HepG2 (cell line): ENCODE data around the gene PSMD4. TPM values are rescaled to one million over a fixed set of nuclear protein-coding genes. Genes with fewer than 3 reads are reported as not detected.

ENCODE experiments used
- ATAC-seq: fragments of 200-7000 bp; cut with Tn5 transposase; 3 replicates; pipeline ENCODE4 v1.9.1; 2020; ENCODE audit warnings: mild to moderate bottlenecking, moderate library complexity
- BruUV-seq: library from RNA; stranded (reverse); fragments of 400-500 nt; replicated peaks from 2 replicates; lab custom pipeline; 2021; lab: Mats Ljungman, UMichigan
- CTCF ChIA-PET: fragments of 300-600 bp; formaldehyde crosslinking; extraction: SDS; loops from one replicate; lab custom pipeline; 2021; ENCODE audit warnings: low total read pairs, inconsistent platforms, low intra/inter-chr PET ratio; lab: Yijun Ruan, JAX
- POLR2A ChIA-PET: fragments of 350-600 bp; sonication (Branson Sonifier 250); formaldehyde crosslinking; loops from one replicate; lab custom pipeline; 2020; ENCODE audit warnings: antibody characterized with exemption, inconsistent platforms; lab: Yijun Ruan, JAX
- DNase-seq: peaks from one replicate; pipeline ENCODE4 v3.0.0-alpha.2; 2015; ENCODE audit warnings: low spot score
- FAIRE-seq: peaks from 3 replicates; lab custom pipeline; 2011; peaks lifted over from hg19 to GRCh38; lab: Jason Lieb, UNC
- H2AFZ ChIP-seq: one replicate; pipeline ENCODE4 v1.6.1; 2011; ENCODE audit warnings: low read length, inconsistent platforms
- H3K27ac ChIP-seq: fragments of 300-600 bp; 3 replicates; pipeline ENCODE4 v1.8.0; 2011; ENCODE audit warnings: mixed run types, mild to moderate bottlenecking, mixed read lengths, low read length, inconsistent platforms; ENCODE audit not compliant: insufficient read depth; ENCODE audit errors: extremely low read length
- H3K27me3 ChIP-seq, 2 experiments: fragments of 200-600 bp in 1 of 2; 2 replicates in 1 of 2; 3 replicates in 1 of 2; pipeline versions ENCODE4 v1.6.0 to v1.8.0; 2011; ENCODE audit warnings: low read length in 2 of 2, mild to moderate bottlenecking in 2 of 2, moderate library complexity in 2 of 2, inconsistent platforms in 1 of 2; ENCODE audit not compliant: insufficient read depth in 2 of 2, control insufficient read depth in 1 of 2
- H3K36me3 ChIP-seq, 2 experiments: fragments of 200-600 bp in 1 of 2; replicated peaks in 1 of 2; 2 replicates in 1 of 2; 3 replicates in 1 of 2; pipeline versions ENCODE4 v1.5.1 to v1.8.0; 2011; ENCODE audit warnings: low read length in 2 of 2, inconsistent platforms in 1 of 2; ENCODE audit not compliant: insufficient read depth in 2 of 2, control insufficient read depth in 1 of 2
- H3K4me1 ChIP-seq: 2 replicates; pipeline ENCODE4 v1.5.1; 2012; ENCODE audit warnings: low read length, inconsistent platforms; ENCODE audit not compliant: insufficient read depth
- H3K4me2 ChIP-seq: 2 replicates; pipeline ENCODE4 v1.6.0; 2011; ENCODE audit warnings: low read depth, low read length, inconsistent platforms
- H3K4me3 ChIP-seq, 3 experiments: fragments of 200-600 bp in 1 of 3; sonication (generic), shearing (Covaris generic) in 1 of 3; replicated peaks in 1 of 3; 2 replicates each; pipeline ENCODE4 v1.5.1; 2011 to 2016; ENCODE audit warnings: low read length in 3 of 3, inconsistent platforms in 2 of 3, low read depth in 2 of 3, mild to moderate bottlenecking in 2 of 3, control low read depth in 1 of 3, mixed read lengths in 1 of 3; ENCODE audit not compliant: insufficient read depth in 1 of 3
- H3K79me2 ChIP-seq: one replicate; pipeline ENCODE4 v1.6.1; 2011; ENCODE audit warnings: low read length, inconsistent platforms; ENCODE audit not compliant: insufficient read depth
- H3K9ac ChIP-seq: 2 replicates; pipeline ENCODE4 v1.6.0; 2011; ENCODE audit warnings: mild to moderate bottlenecking, low read depth, low read length, inconsistent platforms; ENCODE audit not compliant: insufficient read depth
- H3K9me3 ChIP-seq: 2 replicates; pipeline ENCODE4 v1.5.1; 2012; ENCODE audit warnings: mild to moderate bottlenecking, low read length
- H4K20me1 ChIP-seq: 2 replicates; pipeline ENCODE4 v1.6.0; 2011; ENCODE audit warnings: inconsistent platforms, mild to moderate bottlenecking, low read length, moderate library complexity; ENCODE audit not compliant: insufficient read depth
- BRD4 ChIP-seq: sonication (generic); formaldehyde crosslinking; IDR thresholded peaks from 2 replicates; pipeline ENCODE4 v1.4.0; 2020; ENCODE audit warnings: missing genetic modification reagents
- DMAP1 ChIP-seq: IDR thresholded peaks from 2 replicates; pipeline ENCODE4 v1.6.1; 2016
- EHMT2 ChIP-seq: fragments of 200-600 bp; sonication (generic); IDR thresholded peaks from 2 replicates; pipeline ENCODE4 v1.7.0; 2017; ENCODE audit warnings: antibody characterized with exemption, low read depth, low read length, borderline replicate concordance
- FOXJ3 ChIP-seq: sonication (generic); formaldehyde crosslinking; IDR thresholded peaks from 2 replicates; pipeline ENCODE4 v1.4.0; 2020; ENCODE audit warnings: missing genetic modification reagents, mild to moderate bottlenecking, borderline replicate concordance
- GMEB2 ChIP-seq: IDR thresholded peaks from 2 replicates; pipeline ENCODE4 v1.6.1; 2016; ENCODE audit warnings: missing biosample characterization, missing genetic modification reagents, low read depth
- GRHL1 ChIP-seq: sonication (generic); formaldehyde crosslinking; conservative IDR thresholded peaks from 2 replicates; pipeline ENCODE4 v1.8.0; 2022; ENCODE audit warnings: missing genetic modification reagents
- HDAC6 ChIP-seq: fragments of 200-600 bp; sonication (generic); IDR thresholded peaks from 2 replicates; pipeline ENCODE4 v1.7.0; 2017; ENCODE audit warnings: mild to moderate bottlenecking, antibody characterized with exemption, low read length, low read depth
- KLF16 ChIP-seq, 2 experiments: sonication (generic) in 1 of 2; formaldehyde crosslinking in 1 of 2; IDR thresholded peaks; 2 replicates each; pipeline versions ENCODE4 v1.6.1 to v1.8.0; 2016 to 2023; ENCODE audit warnings: missing genetic modification reagents in 2 of 2, missing compliant biosample characterization in 1 of 2
- MED1 ChIP-seq: sonication (generic); formaldehyde crosslinking; IDR thresholded peaks from 2 replicates; pipeline ENCODE4 v1.4.0; 2020; ENCODE audit warnings: missing genetic modification reagents
- NFE2L1 ChIP-seq: sonication (generic); formaldehyde crosslinking; IDR thresholded peaks from 2 replicates; pipeline ENCODE4 v1.4.0; 2020; ENCODE audit warnings: missing genetic modification reagents, mild to moderate bottlenecking, borderline replicate concordance
- TARDBP ChIP-seq: sonication (generic); formaldehyde crosslinking; IDR thresholded peaks from 2 replicates; pipeline ENCODE4 v1.8.0; 2022; ENCODE audit warnings: mild to moderate bottlenecking, missing genetic modification reagents
- ZBTB34 ChIP-seq: sonication (generic); formaldehyde crosslinking; IDR thresholded peaks from 2 replicates; pipeline ENCODE4 v1.8.0; 2022; ENCODE audit warnings: mild to moderate bottlenecking, missing genetic modification reagents
- ZFP41 ChIP-seq: sonication (generic); formaldehyde crosslinking; IDR thresholded peaks from 2 replicates; pipeline ENCODE4 v1.4.0; 2020; ENCODE audit warnings: mild to moderate bottlenecking, missing genetic modification reagents, borderline replicate concordance
- ZMYM4 ChIP-seq: sonication (generic); formaldehyde crosslinking; IDR thresholded peaks from 2 replicates; pipeline ENCODE4 v1.8.1; 2023; ENCODE audit warnings: mild to moderate bottlenecking, missing genetic modification reagents
- ZNF782 ChIP-seq: sonication (generic); formaldehyde crosslinking; IDR thresholded peaks from 2 replicates; pipeline ENCODE4 v1.4.0; 2020; ENCODE audit warnings: missing genetic modification reagents, mild to moderate bottlenecking, borderline replicate concordance
- WGBS: methylation state at CpG from one replicate; pipeline ENCODE4 v1.1.6; 2017; ENCODE audit warnings: low lambda C conversion rate; 5-methylcytosine and 5-hydroxymethylcytosine counted together
- in situ Hi-C: cut with HindIII; loops from 2 replicates; pipeline ENCODE4 v1.10.0; 2017; ENCODE audit warnings: low pct_unique_long_range_greater_than_20kb; ENCODE audit not compliant: extremely low pct_ligation_motif_present
- intact Hi-C: fragments of 100-400 bp; cut with micrococcal nuclease; formaldehyde crosslinking; loops from one replicate; pipeline ENCODE4 v1.10.0; 2022; ENCODE audit not compliant: unreplicated experiment
- polyA plus RNA-seq, 8 experiments: library from polyadenylated mRNA; depleted of rRNA in 3 of 8; stranded (reverse) in 7 of 8; unstranded in 1 of 8; fragments of >200 nt; fragmentation: Illumina TruSeq in 4 of 8; extraction: Trizol in 4 of 8; gene quantifications; 2 replicates each; pipeline versions ENCODE4 v1.2.1 to v1.2.3, GENCODE V29; 2011 to 2016; ENCODE audit warnings: low read depth in 4 of 8, missing spikeins in 1 of 8, mixed read lengths in 1 of 8; ENCODE audit not compliant: insufficient read depth in 1 of 8
- total RNA-seq, 5 experiments: library from RNA; depleted of rRNA; stranded (reverse); fragments of >200 nt; fragmentation: Illumina TruSeq; extraction: Trizol; gene quantifications; 2 replicates each; pipeline ENCODE4 v1.2.3, GENCODE V29; 2016; ENCODE audit warnings: low read depth in 1 of 5

The PSMD4 gene
- total and polyA plus RNA-seq, 2 of the 13 experiments (the other 11 are each of a cell fraction or from before 2014, with no cell fraction given): 194 to 243 TPM

DNA sequence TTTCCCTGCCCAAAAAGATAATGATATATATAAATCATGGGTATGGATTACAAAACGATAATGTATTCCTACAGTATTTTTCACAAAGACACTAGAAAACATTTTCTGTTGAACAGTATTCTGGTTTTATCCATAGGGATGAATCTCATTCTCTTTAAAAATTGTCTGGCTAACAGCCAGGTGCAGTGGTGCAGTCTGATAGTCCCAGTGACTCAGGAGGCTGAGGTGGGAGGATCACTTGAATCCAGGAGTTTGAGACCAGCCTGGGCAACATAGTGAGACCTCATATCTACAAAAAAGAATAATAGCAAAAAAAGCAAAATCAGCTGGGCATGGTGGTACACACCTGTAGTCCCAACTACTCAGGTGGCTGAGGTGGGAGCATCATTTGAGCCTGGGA, 32.9 kb upstream of the PSMD4 start:
- no peak overlapping the region for H3K9ac ChIP-seq
- FAIRE-seq: no peak
- intact Hi-C loops: no loop called here
- in situ Hi-C loops: no loop called here
- peaks cover 7% of the 10 kb centered on the region for H3K4me1 ChIP-seq
- ChIA-PET CTCF (no interaction called here), POLR2A (interaction anchor here (1.1 kb wide), 1 partner anchor 16 kb away, joined by 3 read pairs; no protein-coding TSS in a partner anchor)
- peaks cover 52% of the 10 kb centered on the region for H3K79me2 ChIP-seq
- H3K4me3 ChIP-seq: no peak overlapping the region
- no peaks in the 10 kb centered on the region for H3K9me3 ChIP-seq
- peaks cover 4 to 31% of the 10 kb centered on the region in 2 experiments; a peak in 4 of 5 replicates for H3K36me3 ChIP-seq
- H3K27me3 ChIP-seq: no peaks in the 10 kb centered on the region
- TF ChIP-seq ZFP41 (no peak), BRD4 (CRISPR knock-in tag) (no peak), EHMT2 (no peak), TARDBP (no peak), ZMYM4 (CRISPR knock-in tag) (no peak)
- TF ChIP-seq, all 625 proteins: peak for 0
- ATAC-seq: no peak
- 0 out of 2 replicates have a peak, but pooled peaks cover 3% of the 10 kb centered on the region for H4K20me1 ChIP-seq
- no peak overlapping the region for H3K4me2 ChIP-seq
- no peak for DNase-seq
- 94% methylated on average over 1 of the region's 1 CpG for WGBS
- no peak overlapping the region for H3K27ac ChIP-seq
- no peak overlapping the region for H2AFZ ChIP-seq
- BruUV-seq: no TSS peak

DNA sequence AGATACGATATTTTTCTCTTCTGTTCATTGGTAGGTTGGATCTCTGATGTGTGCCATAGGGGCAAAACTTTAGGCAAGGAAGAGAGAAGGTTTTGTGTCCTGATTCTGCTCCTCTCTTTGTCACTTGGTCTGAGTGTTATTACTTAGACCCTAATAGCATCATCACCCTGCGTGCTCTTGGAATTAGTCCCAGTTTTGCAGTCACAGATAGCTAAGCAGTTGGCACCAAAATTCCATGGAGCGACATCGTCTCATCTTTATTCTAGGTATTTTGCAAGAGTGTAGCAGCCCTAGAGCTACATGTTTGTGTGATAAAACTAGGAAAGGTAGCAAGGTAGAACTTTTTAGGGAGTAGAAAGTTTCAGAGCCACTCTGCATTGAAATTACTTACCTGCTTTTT, 32.4 kb upstream of the PSMD4 start:
- Histone ChIP-seq H3K27me3 (no peaks in the 10 kb centered on the region), H3K9me3 (no peaks in the 10 kb centered on the region), H3K27ac (no peak overlapping the region), H3K9ac (no peak overlapping the region), H3K4me3 (no peak overlapping the region), H3K79me2 (peaks cover 48% of the 10 kb centered on the region), H3K36me3 (peaks cover 4 to 35% of the 10 kb centered on the region in 2 experiments; a peak in 4 of 5 replicates), H3K4me2 (no peak overlapping the region), H3K4me1 (peaks cover 2% of the 10 kb centered on the region), H4K20me1 (0 out of 2 replicates have a peak, but pooled peaks cover 3% of the 10 kb centered on the region), H2AFZ (no peak overlapping the region)
- no peak for DNase-seq
- POLR2A ChIA-PET: interaction anchor here (1.1 kb wide), 1 partner anchor 16 kb away, joined by 3 read pairs; no protein-coding TSS in a partner anchor
- FAIRE-seq: no peak
- in situ Hi-C loops (no loop called here), intact Hi-C loops (no loop called here)
- 99% methylated on average over 4 of the region's 4 CpGs for WGBS
- no peak for ATAC-seq
- CTCF ChIA-PET: no interaction called here
- BruUV-seq: no TSS peak
- TF ChIP-seq GRHL1 (CRISPR knock-in tag): no peak
- TF ChIP-seq FOXJ3 (CRISPR knock-in tag): no peak
- no peak for TF ChIP-seq DMAP1
- no peak for TF ChIP-seq MED1 (CRISPR knock-in tag)
- no peak for TF ChIP-seq GMEB2 (CRISPR knock-in tag)
- TF ChIP-seq ZBTB34 (CRISPR knock-in tag): no peak
- TF ChIP-seq ZNF782 (CRISPR knock-in tag): no peak
- no peak for TF ChIP-seq NFE2L1 (CRISPR knock-in tag)
- no peak for TF ChIP-seq HDAC6
- TF ChIP-seq KLF16 (CRISPR knock-in tag; IDR thresholded peaks at IDR 0.05): no peak
